Activated CD8-positive, alpha-beta memory T cell treated with anti-CD3 and anti-CD28 coated beads, Interleukin-2, amount 50 U/mL, for 1 hour (primary cell): ENCODE results near the gene PNKP.

Experiments used
- DNase-seq: peaks from one replicate; pipeline ENCODE4 v3.0.0-alpha.2; 2020; ENCODE audit errors: extremely low read depth

PNKP gene

DNA sequence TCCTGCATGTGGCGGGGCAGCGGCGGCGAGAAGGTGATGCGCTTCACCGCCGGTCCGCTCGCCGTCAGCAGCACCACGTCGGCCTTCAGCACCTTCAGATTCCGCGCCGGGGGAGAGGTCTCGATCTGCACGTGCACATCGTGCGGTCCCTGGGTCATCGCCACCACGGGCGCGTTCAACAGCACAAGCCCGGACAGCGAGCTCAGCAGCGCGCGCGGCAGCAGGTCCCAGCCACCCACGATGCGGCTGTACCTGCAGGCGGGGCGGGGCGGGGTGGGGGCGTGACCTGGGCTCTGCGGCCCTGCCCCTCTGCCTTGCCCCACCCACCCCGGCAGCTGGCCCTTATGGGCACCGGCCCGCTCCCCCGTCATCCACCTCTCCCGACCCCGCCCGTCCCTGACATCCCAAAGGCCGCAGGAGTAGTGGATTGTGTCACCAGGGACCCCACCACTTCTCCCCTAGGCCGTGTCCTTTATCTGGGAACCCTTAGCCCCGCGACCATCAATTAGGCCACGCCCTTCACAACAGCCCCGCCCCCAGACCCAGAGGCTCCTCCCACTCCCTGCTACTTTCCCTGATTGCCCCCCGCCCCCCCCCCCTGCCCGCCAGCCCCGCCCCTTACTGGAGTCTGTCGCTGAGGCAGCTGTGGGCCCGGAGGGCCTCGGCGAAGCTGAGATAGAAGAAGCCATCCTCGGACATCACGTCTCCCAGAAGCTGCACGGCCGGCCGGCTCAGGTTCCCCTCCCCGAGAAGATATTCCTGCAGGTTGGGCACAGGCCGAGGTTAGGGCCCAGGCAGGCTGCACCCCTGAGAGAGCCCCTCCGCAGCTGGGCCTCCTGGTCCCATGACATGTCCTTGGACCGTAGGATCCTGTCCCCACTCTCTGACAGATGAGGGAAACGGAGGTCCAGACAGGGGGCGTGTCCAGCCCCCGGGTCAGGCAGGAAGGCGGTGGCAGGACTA is 23.3 kb upstream of the PNKP start:
- DNase-seq, result no peak

DNA sequence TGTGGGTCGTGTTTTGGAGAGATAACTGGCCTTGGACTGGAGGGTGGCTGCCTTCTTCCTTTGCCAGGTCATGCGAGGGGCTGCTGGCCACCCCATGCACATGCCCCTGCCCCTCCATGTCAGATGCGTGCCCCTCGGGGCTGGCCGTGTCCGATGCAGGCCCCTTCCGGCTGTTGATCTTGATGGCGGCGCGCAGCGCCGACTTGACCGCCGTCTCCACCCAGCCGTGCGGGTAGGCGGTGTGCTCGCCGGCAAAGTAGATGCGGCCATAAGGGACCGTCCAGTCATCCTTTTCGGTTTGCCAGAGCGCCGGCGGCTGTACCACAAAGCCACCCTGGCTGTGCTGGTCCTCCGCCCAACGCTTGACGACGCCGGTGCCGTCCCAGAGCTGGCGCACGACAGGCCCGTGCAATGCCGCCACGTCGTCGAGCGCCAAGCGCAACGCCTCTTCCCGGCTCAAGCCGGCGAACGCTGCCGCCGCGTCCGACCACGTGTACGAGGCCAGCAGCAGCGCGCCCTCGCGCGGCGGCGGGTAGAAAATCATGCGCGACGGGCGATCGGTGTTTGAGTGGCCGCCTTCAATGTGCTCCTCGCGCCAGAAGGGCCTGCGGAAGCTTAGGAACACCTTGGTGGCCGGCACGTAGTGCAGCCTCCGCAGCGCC is 22.4 kb upstream of the PNKP start:
- DNase-seq, result no peak

DNA sequence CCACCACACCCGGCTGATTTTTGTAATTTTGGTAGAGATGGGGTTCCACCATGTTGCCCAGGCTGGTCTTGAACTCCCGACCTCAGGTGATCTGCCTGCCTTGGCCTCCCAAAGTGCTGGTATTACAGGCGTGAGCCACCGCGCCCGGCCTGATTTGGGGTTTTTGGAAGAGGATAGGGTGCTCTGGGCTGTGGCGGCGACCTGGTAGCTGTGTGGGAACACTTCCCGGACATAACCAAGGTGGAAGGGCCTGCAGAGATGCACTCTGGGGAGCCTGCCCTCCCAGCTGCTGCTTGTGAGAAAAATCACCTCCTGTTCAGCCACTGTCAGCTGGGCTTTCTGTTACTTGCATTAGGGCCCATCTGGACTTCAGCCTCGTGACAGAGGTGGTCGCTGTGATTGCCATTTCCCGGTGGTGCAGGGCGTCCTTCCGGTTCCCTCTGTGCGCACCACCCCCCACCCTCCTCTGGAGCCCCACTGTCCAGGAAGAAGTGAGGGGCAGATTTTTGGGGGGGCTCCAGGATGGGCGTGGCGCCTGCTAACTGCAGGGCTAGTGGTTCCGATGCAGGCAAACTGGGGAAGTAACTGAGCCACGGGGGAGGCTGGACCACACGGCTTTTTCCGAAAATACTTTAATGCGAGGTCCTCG is 21.8 kb upstream of the PNKP start:
- DNase-seq, result no peak

DNA sequence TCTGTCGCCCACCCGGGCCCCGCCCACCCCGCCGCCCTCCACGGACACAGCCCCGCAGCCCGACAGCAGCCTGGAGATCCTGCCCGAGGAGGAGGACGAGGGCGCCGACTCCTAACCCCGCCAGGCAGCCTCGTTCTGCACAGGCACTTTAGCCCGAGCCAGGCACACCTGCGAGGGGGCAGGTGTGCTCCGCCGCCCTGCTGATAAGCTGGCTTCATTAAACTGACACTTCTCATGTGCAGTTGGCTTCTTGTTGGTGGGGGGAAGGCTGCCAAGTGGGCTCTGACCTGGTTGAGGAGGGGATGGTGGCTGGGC is 21.1 kb upstream of the PNKP start:
- no peak for DNase-seq

DNA sequence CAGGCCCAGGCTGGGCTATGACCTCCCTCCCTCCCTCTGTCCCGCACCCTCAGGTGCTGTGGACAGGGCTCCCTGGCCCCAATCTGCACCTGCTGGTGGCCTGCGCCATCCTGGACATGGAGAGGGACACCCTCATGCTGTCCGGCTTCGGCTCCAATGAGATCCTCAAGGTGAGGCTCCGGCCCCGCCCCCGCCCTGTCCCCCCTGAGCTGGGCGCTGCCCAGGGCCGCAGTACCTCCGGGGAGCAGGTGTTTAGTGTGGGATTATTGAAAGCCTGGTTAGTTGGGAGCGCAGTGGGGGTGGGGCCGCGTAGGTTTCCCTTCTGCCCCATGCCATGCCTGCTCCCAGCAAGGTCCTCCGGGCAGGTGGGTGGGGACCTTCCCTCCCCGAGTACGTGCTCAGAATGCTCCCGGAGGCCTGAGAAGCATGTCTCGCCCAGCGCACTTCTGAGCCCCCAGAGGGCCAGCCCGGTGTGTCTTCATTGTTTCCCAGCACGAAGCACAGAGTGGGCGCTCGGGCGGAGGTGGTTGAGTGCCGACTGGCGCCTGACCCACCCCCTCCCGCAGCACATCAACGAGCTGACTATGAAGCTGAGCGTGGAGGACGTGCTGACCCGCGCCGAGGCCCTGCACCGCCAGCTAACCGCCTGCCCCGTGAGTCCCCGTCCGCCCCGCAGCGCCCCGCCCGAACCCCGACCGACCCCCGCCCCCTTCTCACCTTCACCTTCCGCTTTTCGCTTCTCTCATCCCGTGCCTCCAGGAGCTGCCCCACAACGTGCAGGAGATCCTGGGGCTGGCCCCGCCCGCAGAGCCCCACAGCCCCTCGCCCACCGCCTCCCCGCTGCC is 20.5 kb upstream of the PNKP start:
- DNase-seq, result no peak

DNA sequence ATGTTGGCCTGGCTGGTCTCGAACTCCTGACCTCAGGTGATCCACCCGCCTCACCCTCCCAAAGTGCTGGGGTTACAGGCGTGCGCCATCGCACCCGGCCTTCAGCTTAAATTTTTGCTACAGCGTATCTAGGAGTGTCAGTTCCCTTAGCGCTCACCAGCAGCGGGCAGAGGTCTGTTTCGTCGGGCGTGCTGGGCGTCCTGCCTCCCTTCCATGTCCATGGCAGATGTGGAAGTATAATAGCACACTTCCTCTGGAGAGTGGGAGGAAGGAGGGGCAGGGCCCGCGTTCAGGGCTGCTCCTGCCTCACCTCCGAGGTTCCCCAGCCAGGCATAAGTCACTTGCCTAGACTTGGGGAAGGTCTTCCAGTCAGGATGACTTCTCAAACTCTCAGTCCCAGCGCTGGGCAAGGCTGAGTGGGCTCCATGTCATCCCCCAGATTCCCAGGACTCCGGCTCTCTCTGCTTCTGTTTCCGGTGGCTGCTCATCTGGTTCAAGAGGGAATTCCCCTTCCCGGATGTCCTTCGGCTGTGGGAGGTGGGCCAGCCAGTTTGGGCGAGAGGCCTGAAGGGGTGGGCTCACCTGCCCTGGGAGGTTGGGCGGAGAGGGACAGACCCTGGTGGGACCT is 19.8 kb upstream of the PNKP start:
- no peak for DNase-seq

DNA sequence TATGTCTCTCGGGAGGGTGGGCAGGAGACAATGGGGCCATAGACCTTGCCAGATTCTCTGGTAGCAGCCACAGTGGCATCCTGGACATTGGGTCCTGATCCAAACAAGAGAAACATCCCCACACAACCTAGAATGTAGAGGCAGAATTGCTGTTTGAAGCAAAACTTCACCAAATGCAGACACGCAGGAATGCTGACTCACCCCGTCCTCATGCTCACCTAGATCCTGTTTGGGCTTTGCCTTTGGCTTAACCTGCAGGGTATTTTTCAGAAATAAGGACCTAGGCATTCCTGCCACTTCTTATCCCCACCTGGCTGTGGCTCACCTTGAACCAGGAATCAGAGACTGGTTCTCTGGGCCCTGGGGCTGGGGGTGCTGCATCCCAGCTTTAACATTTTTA is 17.4 kb upstream of the PNKP start:
- no peak for DNase-seq

DNA sequence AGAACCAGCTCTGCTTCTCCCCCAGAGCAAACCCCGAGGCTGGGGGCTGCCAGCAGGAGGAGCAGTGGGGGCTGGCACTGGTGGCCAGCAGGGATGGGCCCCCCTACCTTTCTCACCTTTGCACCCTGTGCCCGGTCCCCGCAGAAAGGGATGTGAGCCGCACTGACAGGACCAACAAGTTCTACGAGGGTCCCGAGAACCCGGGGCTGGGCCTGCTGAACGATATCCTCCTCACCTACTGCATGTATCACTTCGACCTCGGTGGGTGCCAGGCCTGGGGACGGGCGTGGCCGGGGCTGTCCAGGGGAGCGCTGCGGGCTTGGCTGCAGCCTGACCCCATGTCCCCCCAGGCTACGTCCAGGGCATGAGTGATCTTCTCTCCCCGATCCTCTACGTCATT is 16.7 kb upstream of the PNKP start:
- DNase-seq, result no peak

DNA sequence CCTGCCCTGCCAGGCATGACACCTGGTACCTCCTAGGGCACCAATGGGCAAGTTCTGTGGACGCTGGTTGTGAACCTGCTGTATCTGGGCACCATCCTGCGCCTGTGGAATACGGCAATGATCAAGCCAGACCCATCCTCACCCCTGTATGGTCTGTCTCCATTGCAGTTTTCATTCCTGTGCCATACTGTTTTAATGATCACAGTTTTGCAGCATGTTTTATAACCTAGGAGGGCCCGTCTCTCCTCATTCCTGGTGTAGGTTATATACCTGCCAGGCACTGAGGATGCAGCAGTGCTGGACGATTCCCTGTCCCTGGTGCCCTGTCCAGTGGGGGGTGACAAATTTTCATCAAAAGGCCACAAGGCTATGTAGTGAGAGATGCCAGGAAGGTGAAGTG is 15.7 kb upstream of the PNKP start:
- DNase-seq, result no peak

DNA sequence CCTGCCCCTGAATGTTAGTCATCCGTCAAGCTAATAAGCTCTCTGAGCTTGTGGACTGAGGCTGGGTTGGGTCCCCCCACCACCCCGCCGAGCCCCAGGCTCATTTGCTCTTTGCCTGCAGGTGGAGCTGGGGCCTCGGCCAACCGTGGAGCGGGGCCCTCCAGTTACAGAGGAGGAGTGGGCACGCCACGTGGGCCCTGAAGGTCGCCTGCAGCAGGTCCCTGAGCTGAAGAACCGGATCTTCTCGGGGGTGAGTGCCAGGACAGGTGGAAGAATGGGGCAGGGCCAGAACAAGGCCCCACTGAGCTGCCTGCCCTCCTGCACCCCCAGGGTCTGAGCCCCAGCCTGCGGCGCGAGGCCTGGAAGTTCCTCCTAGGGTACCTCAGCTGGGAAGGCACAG is 15.3 kb upstream of the PNKP start:
- DNase-seq, result no peak

DNA sequence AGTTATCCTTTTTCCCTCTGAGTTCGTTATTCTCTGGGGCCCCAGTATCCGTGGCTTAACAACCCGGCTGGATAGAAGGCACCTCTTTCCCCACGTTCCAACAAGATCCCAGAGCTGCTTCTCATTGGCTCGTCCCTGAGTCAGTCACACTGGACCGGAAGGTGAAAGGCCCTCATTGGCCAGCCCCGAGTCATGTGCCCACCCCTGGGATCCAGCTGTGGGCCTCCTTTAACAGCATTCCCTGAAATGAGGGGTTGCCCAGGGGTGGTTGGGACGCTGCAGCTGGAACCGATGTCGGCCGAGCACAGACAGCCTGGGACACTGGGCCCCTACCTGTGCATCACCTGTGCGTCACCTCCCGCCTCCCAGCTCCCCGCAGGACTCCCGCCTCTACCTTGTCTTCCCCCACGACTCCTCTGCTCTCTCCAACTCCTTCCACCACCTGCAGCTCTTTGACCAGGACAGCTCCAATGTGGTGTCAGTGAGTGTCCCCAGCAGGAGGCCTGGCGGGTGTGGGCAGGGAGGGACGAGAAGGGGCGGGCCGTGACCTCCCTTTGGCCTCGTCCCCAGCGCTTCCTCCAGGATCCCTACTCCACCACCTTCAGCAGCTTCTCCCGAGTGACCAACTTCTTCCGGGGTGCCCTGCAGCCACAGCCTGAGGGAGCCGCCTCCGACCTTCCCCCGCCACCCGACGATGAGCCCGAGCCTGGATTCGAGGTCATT is 14.5 kb upstream of the PNKP start:
- no peak for DNase-seq

DNA sequence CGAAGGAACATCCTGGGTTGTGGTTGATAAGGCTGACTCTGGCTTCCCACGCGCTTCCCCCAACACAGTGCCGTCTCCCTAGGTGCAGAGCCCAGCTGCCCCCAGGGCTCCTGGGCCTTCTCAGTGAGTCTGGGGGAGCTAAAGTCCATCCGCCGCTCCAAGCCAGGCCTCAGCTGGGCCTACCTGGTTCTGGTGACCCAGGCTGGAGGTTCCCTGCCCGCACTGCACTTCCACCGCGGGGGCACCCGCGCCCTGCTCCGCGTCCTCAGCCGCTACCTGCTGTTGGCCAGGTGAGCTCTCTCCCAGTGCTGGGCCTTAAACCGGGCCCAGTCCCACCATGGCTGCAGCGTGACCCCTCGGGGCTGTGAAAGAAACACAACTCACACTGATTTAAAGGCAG is 13.8 kb upstream of the PNKP start:
- no peak for DNase-seq

DNA sequence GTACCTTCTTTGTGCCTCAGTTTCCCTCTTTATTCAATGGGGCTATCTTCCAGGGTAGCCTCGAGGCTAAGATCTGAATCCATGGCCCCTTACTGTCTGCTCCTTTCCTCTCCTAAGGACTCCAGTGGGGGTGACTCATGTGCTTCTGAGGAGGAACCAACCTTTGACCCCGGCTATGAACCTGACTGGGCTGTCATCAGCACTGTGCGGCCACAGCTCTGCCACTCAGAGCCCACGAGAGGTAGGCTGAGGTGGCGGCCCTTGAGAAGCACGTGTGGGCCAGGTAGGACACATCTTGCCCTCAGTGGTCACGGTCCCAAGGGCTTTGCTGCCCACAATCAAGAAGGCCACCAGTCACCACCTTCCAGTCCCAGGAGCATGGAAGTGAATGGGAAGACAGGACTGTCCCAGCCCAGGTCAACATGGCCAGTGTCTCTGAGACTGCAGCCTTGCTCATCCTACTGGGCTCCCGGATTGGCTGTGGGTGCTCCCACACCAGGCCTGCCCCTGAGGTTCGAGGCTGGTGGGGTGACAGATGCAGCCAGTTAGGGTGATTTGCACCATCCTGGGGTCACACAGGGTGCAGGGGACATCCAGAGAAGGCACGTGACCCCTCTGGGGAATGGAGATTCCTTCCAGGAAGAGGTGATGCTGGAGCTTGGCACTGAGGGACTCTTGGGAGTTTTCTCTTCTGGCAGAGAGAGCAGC is 12.9 kb upstream of the PNKP start:
- no peak for DNase-seq

DNA sequence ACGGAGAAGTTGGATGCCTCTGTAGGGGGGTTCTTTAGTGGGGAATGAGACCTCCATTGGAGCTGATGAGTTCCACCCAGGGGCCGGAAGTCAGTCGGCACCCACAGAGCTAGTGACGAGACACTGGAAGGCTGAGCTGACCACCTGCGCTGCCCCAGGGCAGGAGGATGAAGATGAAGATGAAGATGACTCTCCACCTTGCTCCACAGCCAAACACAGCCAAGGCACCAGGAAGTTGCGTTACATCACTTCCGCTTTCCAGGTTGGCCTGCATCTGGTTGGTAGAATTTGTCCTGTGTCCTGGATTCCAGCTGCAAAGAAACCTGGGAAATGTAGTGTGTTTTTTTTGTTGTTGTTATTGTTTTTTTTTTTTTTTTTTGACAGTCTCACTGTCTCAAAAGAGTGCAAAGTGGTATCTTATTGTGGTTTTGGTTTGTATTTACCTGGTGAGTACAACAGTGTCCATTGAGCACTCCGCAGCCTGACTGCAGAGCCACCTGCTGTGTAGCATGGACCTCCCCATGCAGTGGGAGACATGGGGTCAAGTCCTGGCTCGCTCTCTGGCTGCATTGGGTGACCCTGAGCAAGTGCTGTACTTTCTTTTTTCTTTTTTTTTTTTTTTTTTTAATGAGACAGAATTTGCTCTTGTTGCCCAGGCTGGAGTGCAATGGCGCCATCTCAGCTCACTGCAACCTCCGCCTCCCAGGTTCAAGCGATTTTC is 12.0 kb upstream of the PNKP start:
- DNase-seq, result no peak

DNA sequence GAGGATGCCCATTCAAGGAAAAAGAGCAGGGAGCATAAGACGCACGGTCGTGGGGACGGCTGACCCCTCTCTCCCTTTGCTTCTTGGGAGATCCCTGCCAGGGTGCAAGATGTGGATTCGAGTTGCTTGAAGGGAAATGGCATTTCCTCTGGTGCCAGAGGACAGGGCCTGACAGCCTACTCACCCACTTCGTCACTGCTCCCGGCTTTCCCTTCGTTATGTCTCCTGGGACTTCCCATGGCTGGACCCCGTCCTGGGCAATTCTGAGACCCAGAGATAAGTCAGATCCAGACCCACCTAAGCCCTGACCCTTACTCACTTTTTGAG is 11.3 kb upstream of the PNKP start:
- DNase-seq, result no peak

DNA sequence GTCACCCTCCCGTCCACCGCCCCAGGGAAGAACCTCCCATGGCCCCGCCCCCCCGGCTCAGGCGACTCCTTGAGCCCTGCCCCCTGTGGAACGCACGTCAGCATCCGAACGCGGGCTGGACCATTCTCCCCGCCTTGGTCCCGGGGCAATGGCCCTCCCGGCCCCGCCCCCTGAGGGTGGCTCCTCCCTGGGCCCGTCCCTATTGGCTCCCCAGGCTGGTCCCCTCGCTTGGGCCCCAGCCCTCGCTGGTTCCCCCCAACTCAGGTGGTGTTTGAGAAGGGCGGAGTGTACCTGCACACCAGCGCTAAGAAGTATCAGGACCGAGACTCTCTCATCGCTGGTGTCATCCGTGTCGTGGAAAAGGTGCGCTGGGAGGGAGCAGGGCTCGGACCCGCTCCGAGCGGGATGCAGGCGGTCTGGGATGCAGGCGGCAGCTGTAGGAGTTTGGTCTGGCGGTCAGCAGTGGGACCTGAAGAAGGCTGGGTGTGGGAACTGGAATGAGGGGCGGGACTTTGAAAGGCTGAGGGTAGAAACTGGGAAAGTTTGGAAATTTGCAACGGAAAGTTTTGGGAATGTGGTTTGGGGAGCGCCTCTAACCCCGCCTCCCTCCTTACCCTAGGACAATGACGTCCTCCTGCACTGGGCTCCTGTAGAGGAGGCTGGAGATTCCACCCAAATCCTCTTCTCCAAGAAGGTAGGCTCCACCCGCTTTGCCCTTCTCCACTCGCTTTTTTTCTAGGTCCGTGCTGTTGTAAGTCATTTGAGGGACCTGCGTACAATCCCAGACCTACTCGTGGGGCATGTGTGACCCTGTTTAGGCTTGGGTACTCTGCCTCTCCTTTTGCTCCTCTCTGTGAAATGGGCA is 10.7 kb upstream of the PNKP start:
- DNase-seq, result peak; percentile 96

DNA sequence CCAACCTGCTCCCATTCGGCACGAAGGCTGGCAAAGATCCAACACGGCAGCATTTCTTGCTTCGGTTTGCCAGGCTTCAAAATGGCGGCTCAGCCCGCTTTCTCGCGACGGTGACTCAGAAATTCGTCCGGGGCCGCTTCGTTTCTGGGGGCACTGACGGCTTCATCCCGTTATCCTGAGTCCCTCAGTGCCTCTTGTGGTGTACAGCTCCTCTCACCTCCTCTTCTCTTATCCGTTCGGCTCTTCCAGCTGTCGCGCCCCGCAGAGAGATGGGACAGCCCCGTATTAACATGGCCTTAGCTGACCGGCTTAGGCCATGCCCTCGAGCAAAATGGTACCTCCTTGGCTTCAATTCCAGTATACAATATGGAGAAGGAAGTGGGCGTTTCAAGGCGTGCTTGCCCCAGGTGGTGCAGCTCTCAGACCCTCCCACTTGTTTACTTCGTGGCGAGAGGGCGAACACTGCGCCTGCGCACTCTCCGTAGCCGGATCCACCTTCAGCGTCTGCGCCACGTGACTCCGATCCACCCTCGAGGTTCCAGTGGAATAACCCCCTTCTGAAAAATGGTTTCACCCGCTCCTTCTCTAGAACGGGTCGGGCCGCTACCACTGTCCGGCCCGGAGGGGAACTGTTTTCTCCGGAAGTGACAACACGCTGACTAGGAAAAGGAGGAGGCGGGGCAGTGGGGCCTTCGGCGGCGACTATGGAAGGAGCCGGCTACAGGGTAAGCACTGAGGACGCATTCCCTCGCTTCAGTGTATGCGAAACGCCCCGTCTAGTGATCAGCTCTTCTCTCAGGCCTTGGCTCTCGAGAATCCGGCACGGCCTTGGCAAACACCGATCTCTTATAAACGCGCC is 9.9 kb upstream of the PNKP start, which contains the start of the genes AKT1S1 and TBC1D17:
Gene AKT1S1, minus strand, starts transcription at position 336 of the 859 bp plus-strand sequence. CDS start 4,060 bp downstream, outside the sequence.
Gene TBC1D17, plus strand, starts transcription at position 683 of the 859 bp plus-strand sequence. Its CDS starts 22 bp downstream, at position 705.
- DNase-seq, result peak; percentile 99
